Measurements from ENCODE around the gene AGPS.
A peak's percentile ranks its signal among the peaks of the same experiment; 100 is the strongest.
"Not testable (repeated sequence)": the region's sequence is repeated elsewhere in the genome, so short reads cannot be mapped to it uniquely, and the experiment has no call there.

The AGPS gene

GRCh38 chr2:177392373-177393202, at the start of gene AGPS:
AGPS (plus strand) TSS chr2:177392773; CDS start chr2:177392790, 17 bp downstream.
- in situ Hi-C loops (cut with HindIII; ENCODE audit: low pct_unique_long_range_greater_than_20kb, low sequenced_read_pairs): no loop called here
- no peak for DNase-seq (ENCODE audit: low read depth in 1 of 2, low spot score in 1 of 2)
- TF ChIP-seq JUND (IDR thresholded peaks at IDR 0.05; ENCODE audit: low read depth): no peak

DNA sequence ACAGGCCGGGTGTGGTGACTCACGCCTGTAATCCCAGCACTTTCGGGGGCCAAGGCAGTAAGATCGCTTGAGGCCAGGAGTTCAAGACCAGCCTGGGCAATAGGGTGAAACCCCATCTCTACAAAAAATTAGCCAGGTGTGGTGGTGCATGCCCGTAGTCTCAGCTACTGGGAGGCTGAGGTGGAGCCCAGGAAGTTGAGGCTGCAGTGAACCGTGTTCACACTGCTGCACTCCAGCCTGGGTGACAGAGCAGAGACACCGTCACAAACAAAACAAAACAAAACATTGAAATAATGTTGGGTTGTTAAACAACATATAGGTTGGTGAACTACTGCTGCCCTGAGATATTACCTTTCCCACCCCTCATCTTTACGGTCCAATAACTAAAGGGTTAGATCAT, 48.8 kb upstream of the AGPS start:
- no peak for TF ChIP-seq JUND (IDR thresholded peaks at IDR 0.05; ENCODE audit: low read depth)
- in situ Hi-C loops (cut with HindIII; ENCODE audit: low pct_unique_long_range_greater_than_20kb, low sequenced_read_pairs): no loop called here

DNA sequence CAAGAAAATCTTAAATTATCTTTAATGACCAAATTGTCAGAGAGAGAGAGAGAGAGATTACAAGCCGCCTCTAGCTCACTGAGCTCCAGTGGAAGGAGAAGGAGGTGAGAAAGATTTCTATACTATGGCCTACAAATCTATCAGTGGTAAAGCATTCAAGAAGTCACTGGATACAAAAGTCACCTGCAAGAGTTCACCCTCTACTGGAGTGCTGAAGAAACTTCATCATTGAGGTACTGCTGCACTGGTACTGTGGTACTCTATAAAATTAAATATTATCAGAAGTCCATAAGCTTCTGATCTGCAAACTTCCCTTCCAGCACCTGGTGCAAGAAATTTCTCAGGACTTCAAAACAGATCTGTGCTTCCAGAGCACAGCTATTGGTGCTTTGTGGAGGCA, 48.3 kb upstream of the AGPS start:
- no peak for TF ChIP-seq JUND (IDR thresholded peaks at IDR 0.05; ENCODE audit: low read depth)
- in situ Hi-C loops (cut with HindIII; ENCODE audit: low pct_unique_long_range_greater_than_20kb, low sequenced_read_pairs): no loop called here
- peak in 1 of 2 experiments; percentile 25 for DNase-seq (ENCODE audit: low read depth in 1 of 2, low spot score in 1 of 2)

More for the DNA sequence above, 48.8 kb upstream of the AGPS start:
- no peak for DNase-seq (ENCODE audit: low read depth in 1 of 2, low spot score in 1 of 2)

DNA sequence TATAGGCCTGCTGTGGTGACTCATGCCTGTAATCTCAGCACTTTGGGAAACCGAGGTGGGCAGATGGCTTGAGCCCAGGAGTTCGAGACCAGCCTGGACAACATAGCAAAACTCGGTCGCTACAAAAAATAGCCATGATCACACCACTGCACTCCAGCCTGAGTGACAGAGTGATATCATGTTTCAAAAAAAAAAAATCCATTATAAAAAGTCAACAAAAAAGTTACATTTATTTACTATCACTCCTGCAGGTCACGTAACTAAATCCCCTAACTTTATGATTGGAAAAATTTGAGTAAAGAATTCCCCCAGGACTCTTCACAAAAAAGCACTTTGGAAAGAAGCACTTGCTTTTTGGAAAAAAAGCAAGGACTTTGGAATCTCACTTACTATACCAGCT, 46.4 kb upstream of the AGPS start:
- no peak for DNase-seq (ENCODE audit: low read depth in 1 of 2, low spot score in 1 of 2)
- in situ Hi-C loops (cut with HindIII; ENCODE audit: low pct_unique_long_range_greater_than_20kb, low sequenced_read_pairs): no loop called here
- TF ChIP-seq JUND (IDR thresholded peaks at IDR 0.05; ENCODE audit: low read depth): no peak

DNA sequence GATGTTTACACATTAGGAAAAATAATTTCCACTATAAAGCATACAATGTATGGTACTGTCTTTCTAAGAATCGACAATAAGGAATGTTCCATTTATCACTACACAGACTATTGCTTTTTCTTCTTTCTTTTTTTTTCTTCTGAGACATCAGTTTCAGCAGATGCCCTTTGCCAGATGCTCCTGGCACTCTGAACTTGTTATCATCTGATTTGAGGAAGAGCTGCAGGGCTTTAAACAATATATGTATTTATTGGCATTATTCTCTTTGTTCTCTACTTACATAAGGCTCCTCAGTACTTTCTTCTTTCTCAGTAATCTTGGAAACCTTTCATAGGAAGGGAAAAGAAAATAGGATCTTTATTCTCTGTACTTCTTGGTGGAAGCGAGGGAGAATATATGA, 45.0 kb upstream of the AGPS start:
- DNase-seq (ENCODE audit: low read depth in 1 of 2, low spot score in 1 of 2): no peak
- no peak for TF ChIP-seq JUND (IDR thresholded peaks at IDR 0.05; ENCODE audit: low read depth)
- in situ Hi-C loops (cut with HindIII; ENCODE audit: low pct_unique_long_range_greater_than_20kb, low sequenced_read_pairs): no loop called here

DNA sequence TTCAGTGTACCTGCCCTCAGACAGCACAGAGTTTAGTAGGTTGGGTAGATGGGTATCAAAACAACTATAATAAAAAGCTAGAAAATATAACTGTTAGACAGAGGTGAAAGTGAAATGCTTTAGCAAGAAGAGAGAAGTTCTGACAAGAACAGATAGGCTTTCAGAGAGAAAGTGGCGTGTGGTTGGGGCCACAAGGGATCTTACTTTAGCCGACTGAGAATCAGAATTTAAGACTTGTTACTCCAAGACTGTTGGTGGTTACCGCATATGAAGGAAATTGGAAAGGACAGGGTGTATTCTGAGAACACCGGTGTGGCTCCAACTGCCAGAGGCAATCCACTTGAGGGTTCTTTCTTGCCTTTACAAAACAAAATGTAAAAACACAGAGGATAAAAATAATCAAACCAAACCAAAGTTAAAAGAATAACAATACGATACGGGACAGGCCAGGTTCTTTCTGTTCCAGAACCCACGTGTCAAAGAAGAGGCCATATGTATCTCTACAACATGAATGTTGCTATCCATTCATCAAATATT, 44.4 kb upstream of the AGPS start:
- in situ Hi-C loops (cut with HindIII; ENCODE audit: low pct_unique_long_range_greater_than_20kb, low sequenced_read_pairs): no loop called here
- DNase-seq (ENCODE audit: low read depth in 1 of 2, low spot score in 1 of 2): no peak
- no peak for TF ChIP-seq JUND (IDR thresholded peaks at IDR 0.05; ENCODE audit: low read depth)

DNA sequence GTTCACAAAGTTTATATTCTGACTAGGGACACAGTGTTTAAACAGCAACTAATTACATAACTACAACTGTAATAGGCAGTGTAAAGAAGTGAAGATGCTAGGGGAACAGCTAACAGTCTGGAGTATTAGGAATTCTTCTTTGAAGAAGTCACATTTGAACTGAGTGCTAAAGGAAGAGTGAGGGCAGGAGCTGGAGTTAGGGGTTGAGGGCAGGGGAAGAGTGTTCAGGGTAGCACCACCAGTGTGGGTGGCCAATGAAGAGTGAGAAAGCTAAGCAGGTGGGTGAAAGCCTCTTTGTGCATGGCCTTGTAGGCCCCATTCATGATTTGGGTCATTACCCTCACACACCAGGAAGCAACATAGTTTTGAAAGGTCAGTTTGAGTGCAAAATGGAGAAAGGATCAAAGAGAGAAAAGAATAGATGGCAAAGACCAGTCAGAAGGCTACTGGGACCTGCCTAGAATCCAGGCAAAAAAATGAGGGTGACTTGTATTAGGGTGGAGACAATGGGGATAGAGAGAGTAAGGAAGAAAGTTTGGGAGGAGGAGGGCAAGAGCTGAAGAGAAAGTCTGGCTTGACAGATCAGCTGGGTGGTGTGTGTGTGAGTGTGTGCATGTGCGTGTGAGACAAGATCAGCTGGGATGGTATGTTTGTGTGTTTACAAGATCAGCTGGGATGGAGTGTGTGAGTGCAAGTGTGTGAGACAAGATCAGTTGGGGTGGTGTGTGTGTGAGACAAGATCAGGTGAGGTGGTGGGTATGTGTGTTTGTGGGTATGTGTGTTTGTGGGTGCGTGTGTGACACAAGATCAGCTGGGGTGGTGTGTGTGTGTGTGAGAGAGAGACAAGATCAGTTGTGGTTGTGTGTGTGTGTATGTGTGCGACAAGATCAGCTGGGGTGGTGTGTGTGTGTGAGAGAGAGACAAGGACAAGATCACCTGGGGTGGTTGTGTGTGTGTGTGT, 43.6 kb upstream of the AGPS start:
- in situ Hi-C loops (cut with HindIII; ENCODE audit: low pct_unique_long_range_greater_than_20kb, low sequenced_read_pairs): no loop called here
- DNase-seq (ENCODE audit: low read depth in 1 of 2, low spot score in 1 of 2): no peak
- TF ChIP-seq JUND (IDR thresholded peaks at IDR 0.05; ENCODE audit: low read depth): no peak

GRCh38 chr2:177350624-177351023, 41.9 kb upstream of the AGPS start:
- in situ Hi-C loops (cut with HindIII; ENCODE audit: low pct_unique_long_range_greater_than_20kb, low sequenced_read_pairs); DNase-seq (ENCODE audit: low read depth in 1 of 2, low spot score in 1 of 2): not testable (repeated sequence)

GRCh38 chr2:177351121-177351520, 41.5 kb upstream of the AGPS start:
- in situ Hi-C loops (cut with HindIII; ENCODE audit: low pct_unique_long_range_greater_than_20kb, low sequenced_read_pairs); DNase-seq (ENCODE audit: low read depth in 1 of 2, low spot score in 1 of 2): not testable (repeated sequence)

DNA sequence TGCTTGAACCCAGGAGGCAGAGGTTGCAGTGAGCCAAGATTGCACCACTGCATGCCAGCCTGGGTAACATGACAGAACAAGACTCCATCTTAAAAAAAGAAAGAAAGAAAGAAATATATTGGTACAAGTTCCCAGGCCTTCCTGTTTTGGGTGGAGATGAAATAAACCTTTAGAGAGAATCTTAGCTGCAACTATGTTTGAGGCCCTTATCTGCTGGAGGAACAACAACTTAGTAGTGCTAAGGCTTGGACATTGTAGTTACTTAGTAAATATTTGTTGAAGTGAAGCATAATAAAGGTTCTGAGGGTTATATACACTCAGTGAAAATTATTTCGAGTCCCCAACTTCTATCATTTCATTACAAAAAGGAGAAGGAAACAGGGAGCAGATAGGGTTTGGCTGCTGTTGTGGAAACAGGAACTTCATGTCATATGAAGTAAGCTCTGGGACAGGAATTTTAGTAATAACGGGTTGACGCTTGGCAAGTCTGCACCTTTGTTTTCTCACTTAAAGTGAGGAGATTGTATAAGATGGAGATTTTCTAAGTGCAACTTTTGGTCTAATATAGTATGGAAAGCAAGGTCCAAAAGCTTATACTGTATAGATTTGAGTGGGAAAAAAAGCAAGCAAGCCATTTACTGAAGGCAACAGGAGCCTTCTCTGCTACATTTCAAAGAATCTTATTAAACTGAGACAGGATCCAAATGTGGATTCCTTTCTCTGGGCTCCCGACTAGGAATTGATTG, 40.0 kb upstream of the AGPS start:
- in situ Hi-C loops (cut with HindIII; ENCODE audit: low pct_unique_long_range_greater_than_20kb, low sequenced_read_pairs): no loop called here
- DNase-seq (ENCODE audit: low read depth in 1 of 2, low spot score in 1 of 2): no peak
- no peak for TF ChIP-seq JUND (IDR thresholded peaks at IDR 0.05; ENCODE audit: low read depth)

DNA sequence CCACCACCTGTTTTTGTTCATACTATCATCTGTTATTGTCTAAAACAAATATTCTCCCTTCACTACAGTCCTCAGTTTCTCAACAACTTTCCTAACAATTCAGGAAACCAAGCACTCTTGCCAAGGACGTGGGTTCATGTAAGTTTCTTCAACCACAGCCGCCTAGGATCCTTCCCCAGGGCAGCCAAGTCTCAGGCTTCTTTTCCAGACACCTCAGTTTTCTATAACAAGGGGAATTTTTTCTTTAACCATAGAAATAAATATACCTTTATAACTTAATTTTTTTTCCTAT, 39.4 kb upstream of the AGPS start:
- no peak for TF ChIP-seq JUND (IDR thresholded peaks at IDR 0.05; ENCODE audit: low read depth)
- in situ Hi-C loops (cut with HindIII; ENCODE audit: low pct_unique_long_range_greater_than_20kb, low sequenced_read_pairs): no loop called here
- no peak for DNase-seq (ENCODE audit: low read depth in 1 of 2, low spot score in 1 of 2)

GRCh38 chr2:177354541-177354940, 38.0 kb upstream of the AGPS start:
- DNase-seq (ENCODE audit: low read depth in 1 of 2, low spot score in 1 of 2); in situ Hi-C loops (cut with HindIII; ENCODE audit: low pct_unique_long_range_greater_than_20kb, low sequenced_read_pairs): not testable (repeated sequence)

All from T47D (cell line).